ENCODE results near the gene CCDC186. TPM values are rescaled to one million over a fixed set of nuclear protein-coding genes. Genes with fewer than 3 reads are reported as not detected.

CCDC186 gene
- total RNA-seq, 1 experiment from 2014 or later, result 17.1 TPM

- H3K9me3 ChIP-seq (ENCODE audit: control insufficient read depth in 1 of 2, insufficient read depth in 1 of 2, low read depth in 1 of 2, low read length in 2 of 2), result no peaks in the 10 kb centered on the region
- H3K27me3 ChIP-seq (ENCODE audit: insufficient read depth, low read length), result no peaks in the 10 kb centered on the region
- no peaks in the 10 kb centered on the region for H3K9me2 ChIP-seq (ENCODE audit: insufficient read depth)
- POLR2A ChIA-PET, result no interaction called here
- no peaks in the 10 kb centered on the region for H3K4me1 ChIP-seq (ENCODE audit: control insufficient read depth in 1 of 2, insufficient read depth in 2 of 2, low read length in 2 of 2)
- RAD21 ChIA-PET (ENCODE audit: low non-redundant PET in 1 of 2, low total read pairs in 2 of 2, uncharacterized antibody in 2 of 2, unreplicated experiment in 2 of 2), result no interaction called here
- H3K9ac ChIP-seq (ENCODE audit: low read length), result no peak overlapping the region
- H3K27ac ChIP-seq (ENCODE audit: low read depth, low read length), result no peak overlapping the region
- no peaks in the 10 kb centered on the region for H4K20me1 ChIP-seq (ENCODE audit: insufficient read depth)
- no peak for ATAC-seq
- TF ChIP-seq TCF7L2 (IDR thresholded peaks at IDR 0.05; ENCODE audit: borderline replicate concordance, extremely low read depth, insufficient read depth, insufficient read length) (no peak), FOSL1 (IDR thresholded peaks at IDR 0.05; ENCODE audit: low read depth) (no peak), SRF (IDR thresholded peaks at IDR 0.05; ENCODE audit: low read depth) (no peak), ZBTB33 (IDR thresholded peaks at IDR 0.05; ENCODE audit: extremely low read depth, insufficient replicate concordance, low read length) (no peak), POLR2AphosphoS5 (IDR thresholded peaks at IDR 0.05; ENCODE audit: low read depth, low read length) (no peak)
- TF ChIP-seq, protein P1, sequence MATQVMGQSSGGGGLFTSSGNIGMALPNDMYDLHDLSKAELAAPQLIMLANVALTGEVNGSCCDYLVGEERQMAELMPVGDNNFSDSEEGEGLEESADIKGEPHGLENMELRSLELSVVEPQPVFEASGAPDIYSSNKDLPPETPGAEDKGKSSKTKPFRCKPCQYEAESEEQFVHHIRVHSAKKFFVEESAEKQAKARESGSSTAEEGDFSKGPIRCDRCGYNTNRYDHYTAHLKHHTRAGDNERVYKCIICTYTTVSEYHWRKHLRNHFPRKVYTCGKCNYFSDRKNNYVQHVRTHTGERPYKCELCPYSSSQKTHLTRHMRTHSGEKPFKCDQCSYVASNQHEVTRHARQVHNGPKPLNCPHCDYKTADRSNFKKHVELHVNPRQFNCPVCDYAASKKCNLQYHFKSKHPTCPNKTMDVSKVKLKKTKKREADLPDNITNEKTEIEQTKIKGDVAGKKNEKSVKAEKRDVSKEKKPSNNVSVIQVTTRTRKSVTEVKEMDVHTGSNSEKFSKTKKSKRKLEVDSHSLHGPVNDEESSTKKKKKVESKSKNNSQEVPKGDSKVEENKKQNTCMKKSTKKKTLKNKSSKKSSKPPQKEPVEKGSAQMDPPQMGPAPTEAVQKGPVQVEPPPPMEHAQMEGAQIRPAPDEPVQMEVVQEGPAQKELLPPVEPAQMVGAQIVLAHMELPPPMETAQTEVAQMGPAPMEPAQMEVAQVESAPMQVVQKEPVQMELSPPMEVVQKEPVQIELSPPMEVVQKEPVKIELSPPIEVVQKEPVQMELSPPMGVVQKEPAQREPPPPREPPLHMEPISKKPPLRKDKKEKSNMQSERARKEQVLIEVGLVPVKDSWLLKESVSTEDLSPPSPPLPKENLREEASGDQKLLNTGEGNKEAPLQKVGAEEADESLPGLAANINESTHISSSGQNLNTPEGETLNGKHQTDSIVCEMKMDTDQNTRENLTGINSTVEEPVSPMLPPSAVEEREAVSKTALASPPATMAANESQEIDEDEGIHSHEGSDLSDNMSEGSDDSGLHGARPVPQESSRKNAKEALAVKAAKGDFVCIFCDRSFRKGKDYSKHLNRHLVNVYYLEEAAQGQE (IDR thresholded peaks at IDR 0.05; ENCODE audit: low read depth), result no peak
- no peaks in the 10 kb centered on the region for H3K36me3 ChIP-seq (ENCODE audit: control insufficient read depth in 1 of 2, insufficient read depth in 2 of 2, low read length in 2 of 2)
- no peak overlapping the region for H3K4me3 ChIP-seq (replicated peaks in 1 of 2; ENCODE audit: low read depth in 1 of 2, low read length in 2 of 2)
- H3K79me2 ChIP-seq (ENCODE audit: insufficient read depth, low read length), result no peaks in the 10 kb centered on the region
- BruUV-seq (replicated peaks), result no TSS peak
- CTCF ChIA-PET, result no interaction called here
- no peak for DNase-seq (ENCODE audit: low read depth, low spot score)
- no peak overlapping the region for H2AFZ ChIP-seq (ENCODE audit: low read depth, low read length, poor library complexity, severe bottlenecking)
- no peak overlapping the region for H3K4me2 ChIP-seq (ENCODE audit: low read length)
- intact Hi-C loops (cut with micrococcal nuclease), result no loop called here
These were observed 94.6 kb downstream of the CCDC186 start for GRCh38 chr10:114079421-114079820.
